ENCODE results near the gene ANKS6.
"Not testable (repeated sequence)": the region's sequence is repeated elsewhere in the genome, so short reads cannot be mapped to it uniquely, and the experiment has no call there.

ANKS6 gene

DNA sequence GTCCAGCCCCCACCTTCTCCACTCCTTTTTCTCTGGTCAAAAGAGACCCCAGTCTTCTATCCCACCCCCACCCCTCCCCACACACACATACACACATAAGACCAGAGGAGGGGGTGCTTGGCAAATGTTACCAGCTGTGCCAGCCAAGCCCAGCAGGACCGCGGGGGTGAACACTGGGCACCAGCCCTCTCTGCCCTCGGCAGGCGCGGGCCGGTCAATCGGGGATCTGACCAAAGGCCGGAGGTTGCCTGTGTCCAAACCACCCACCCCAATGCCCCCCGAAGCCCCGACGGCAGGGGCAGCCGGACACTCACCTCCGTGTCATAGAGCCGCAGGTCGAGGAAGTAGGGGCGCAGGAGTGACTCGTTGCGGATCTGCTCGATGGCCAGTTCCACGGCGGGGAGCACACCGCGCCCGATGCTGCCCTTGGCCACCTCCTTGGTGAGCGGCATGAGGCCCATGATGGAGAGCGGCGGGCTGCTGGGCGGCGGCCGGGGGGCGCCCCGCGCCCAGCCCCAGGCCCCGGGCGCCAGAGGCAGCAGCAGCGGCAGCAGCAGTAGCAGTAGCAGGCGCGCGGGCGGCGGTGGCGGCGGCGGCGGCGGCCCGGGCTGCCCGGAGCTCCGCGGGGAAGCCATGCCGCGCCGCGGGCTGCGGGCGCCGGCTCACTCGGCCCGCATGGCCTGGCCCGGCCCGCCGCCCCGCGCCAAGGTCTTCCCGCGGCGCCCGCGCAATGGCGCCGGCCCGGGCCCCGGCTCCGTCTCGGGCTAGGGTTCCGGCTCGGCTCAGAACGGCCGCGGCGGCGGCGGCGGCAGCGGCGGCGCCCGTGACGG, 88.0 kb downstream of the ANKS6 start:
- intact Hi-C loops (cut with DNase I), result no loop called here
- DNase-seq, result no peak

DNA sequence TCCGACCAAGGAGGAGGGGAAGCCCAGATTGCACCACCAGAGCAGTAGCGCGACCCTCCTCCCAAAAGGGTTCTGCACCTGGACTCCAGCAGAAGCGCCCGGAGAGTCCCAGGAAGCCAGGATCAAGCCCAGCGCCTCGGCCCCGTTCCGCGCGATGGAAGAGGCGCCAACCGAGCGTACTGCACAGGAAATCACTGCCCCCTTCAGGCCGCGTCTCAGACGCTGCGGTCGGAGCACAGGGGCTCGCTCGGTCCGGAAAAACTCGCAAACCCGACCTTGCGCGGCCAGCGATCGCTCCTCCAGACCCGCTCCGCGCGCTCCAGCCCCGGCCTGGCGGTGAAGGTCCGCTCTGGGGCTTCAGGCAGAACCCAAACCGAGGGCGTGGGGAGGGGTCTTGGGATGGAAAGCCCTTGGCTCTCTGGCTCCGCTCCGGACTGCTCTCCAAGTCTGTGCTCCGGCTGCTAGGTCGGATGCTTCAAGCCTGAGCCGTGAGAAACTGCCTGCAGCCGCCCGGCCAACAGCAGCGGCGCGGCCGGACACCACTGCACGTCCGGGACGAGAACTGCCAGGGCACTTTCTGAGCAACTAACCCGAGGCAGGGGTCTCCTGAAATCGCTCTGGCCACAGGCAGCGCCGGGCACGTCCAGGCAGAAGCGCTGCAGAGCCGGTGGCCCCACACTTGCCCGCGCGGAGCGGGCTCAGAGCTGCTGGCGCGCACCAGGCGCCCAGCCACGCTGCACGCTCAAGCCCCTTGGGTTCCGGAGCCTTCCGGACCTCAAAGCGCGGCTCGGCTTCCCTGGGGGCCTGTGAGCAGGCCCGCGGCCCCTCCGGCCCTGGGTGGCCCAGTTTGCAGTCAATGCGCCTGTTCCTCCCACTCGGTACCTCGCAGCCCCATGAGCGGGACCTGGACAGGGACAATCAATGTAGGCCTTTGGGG, 88.9 kb downstream of the ANKS6 start:
- intact Hi-C loops (cut with DNase I), result no loop called here
- DNase-seq, result peak; percentile 33 to 95 (median 74)

DNA sequence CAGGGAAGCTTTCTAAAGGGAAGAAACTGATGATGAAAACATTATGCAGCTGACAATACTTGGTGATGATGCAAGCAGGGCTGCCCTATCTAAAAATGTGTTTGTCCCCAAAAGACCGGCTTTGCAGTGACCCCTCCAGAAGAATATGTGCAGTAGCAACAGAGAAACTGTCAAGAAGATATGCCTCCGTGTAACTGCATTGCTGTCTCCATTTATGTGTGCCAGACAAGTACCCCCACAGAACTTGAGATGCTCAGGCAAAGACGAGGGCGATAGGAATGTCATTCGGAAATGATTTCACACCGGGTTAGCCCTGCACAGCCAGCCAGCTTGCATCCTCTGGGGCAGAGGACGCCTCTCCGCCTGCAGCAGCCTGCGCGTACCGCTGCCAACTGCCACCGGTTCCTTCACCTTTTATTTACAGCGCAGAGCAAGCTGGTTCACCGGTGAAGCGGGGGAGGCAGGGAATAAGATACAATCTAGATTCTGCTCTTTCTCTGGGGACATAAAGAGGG, 89.6 kb downstream of the ANKS6 start:
- intact Hi-C loops (cut with DNase I), result no loop called here
- DNase-seq, result no peak

DNA sequence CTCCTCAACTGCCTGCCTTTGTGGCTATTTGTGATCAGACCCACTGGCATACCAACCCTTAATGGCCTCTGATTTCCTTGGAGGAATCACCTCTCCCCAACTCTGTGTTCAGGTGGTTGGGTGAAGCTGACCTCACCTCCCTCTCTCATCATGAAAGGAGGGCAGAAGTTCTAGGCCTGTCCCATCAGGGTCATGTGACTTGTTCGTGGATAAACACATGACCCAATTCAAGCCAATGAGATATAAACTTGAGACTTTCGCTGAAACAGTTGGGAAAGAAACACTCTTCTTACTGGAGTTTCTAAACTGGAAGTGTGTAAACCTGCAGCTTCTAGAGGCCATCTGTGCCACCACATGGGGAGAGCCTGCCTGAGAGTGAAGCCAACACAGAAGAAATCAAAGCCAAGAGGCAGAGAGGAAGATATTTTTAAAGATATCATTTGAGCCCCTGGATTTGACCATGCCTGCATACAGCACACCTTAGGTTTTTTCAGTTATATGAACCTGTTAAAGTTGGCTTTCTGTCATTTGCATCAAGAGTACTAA, 93.4 kb downstream of the ANKS6 start:
- no peak for DNase-seq
- intact Hi-C loops (cut with DNase I), result no loop called here

DNA sequence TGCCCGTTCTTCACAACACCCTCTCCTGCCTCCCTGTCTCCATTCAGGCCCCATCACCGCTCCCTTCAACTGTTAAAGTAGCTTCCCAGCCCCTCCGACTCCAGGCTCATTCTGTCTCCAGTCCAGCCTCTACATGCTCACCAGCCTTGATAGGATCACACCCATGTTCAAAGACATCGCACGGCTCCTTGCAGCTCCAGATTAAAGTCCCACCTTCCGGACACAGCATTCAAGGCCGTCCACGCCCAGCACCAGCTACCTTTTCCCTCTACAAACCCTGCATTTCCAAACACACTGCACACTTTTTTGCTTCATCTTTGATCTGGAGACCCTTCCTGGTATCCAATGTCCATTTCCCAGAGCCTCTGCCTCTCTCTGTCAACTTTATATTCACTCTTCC, 94.0 kb downstream of the ANKS6 start:
- intact Hi-C loops (cut with DNase I), result no loop called here
- no peak for DNase-seq

DNA sequence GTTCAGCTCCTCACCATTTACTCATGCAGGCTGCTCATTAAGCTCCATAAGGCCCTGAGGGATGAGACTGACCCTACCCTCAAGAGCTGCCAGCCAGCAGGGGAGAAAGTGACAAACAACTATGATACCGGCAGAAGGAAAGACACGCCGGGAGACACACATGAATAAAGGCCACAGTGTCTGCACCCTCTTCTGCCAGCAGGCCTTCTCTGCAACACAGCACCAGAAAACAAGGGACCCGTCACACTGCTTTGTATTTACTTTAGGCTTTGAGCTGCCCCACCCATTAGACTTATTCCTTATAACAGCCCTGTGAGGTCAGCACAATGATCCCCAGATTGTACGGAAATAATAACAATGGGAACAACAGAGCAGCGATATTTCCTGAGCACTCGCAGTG, 94.8 kb downstream of the ANKS6 start:
- no peak for DNase-seq
- intact Hi-C loops (cut with DNase I), result no loop called here

DNA sequence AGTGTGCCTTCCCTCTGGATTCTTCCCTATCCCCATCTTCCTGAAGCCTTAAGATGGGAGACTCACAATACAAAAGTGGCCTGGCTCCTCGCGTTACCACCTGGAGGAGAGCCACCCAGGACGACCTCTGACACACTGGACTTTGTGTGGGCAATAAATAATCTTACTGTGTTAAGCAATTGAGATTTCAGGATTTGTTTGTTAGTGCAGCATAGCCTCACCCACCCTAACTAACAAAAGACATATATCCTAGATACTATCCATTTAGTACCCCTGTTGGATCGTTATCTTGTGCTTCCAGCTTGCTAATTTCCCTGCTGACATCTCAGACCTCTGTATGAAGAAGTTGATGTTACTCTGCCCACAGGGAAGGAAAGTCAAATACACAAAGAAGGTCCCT, 95.6 kb downstream of the ANKS6 start:
- intact Hi-C loops (cut with DNase I), result no loop called here
- no peak for DNase-seq

DNA sequence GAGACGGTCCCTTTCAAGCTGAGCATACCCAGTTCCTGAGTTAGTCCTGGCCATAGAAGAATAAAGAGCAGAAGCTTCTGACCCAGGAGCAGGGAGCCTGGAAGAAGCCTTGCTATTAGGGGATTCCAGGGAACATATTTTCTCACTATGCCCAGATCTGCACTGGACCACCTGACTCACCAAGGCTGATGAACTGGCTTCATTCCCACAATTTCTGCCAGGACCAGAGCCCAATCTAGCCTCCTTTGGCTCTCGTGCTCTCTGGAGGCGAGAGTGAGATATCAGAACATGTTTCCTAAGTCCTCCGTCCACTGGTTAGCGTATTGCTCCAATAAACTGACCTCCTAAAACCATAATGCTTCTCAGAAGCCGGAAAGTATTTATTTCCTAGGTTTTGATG, 97.5 kb downstream of the ANKS6 start:
- intact Hi-C loops (cut with DNase I), result no loop called here

DNA sequence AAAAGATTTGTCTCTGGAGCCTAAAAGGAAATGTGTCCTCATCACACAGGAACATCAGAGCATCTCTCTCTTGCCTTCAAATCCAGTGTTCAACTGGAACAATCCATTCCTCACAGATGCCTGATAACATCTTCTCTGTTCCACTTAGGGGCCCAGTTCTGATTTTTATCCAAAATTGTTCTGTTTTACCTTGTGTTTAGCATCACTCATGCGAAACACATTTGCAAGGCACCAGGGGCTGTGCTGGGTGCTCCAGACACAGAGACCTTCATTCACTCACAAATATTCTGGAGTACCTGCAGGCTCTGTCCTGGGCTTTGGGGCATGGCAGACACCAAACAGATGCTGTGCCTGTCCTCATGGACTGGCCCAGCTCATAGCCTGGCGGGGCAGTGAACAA, 101.4 kb downstream of the ANKS6 start:
- no peak for DNase-seq
- intact Hi-C loops (cut with DNase I), result no loop called here

More for the DNA sequence above, 97.5 kb downstream of the ANKS6 start:
- no peak for DNase-seq

DNA sequence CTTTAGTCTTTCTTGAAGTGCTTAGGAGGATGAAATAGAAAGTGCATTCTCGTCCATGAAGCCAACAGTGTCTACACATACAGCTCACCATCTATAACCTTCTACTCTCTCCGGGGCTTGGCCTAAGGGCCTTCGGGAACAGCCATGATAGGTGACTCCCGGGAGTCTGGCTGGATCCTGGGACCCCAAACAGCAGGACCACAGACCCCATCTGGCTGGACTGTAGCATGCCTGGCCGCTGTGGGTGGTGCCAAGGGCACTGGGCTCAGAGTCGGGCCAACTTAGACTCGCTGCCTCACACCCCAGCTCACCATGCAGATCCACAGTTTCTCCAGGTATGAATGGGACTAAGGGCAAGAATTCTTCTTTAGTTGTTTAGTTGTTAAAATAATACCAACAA, 104.0 kb downstream of the ANKS6 start:
- no peak for DNase-seq
- intact Hi-C loops (cut with DNase I), result no loop called here

DNA sequence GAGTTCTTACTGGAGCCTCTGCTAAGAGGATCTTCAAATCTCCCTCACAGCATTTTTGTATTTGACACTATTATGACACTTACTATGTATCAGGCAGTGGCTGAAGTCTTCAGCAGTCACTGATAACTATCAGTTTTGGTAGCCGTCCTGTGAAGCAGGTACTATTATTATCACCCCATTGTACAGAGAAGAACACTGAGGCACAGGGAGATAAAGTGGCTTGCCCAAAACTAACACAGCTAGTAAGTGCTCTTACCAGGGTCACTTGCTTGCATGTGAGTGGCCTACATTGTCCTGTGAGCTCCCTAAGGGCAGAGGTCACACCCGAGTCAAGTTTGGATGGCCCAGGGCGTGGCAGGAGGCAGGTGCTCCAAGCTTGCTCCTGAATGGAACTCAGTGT, 104.5 kb downstream of the ANKS6 start:
- intact Hi-C loops (cut with DNase I), result no loop called here
- DNase-seq, result no peak

DNA sequence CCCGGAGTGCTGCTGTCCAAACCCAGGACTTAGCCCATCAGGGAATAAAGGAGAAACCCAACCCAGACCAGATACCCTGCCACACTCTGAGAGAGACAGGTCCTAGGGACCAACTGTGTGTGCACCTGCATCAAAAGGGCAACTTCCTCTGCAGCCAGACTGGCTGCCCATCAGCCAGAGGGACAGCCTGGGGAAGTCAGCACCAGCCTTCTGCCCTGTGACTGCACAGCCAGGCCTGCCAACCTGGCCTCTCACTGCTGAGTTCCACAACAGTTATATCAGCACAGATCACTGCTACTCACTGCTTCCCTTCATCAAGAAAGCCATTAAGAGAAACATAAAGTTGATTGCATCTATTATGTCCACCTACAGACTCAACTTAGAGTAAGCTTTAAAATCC, 105.7 kb downstream of the ANKS6 start:
- intact Hi-C loops (cut with DNase I), result no loop called here
- DNase-seq, result no peak

DNA sequence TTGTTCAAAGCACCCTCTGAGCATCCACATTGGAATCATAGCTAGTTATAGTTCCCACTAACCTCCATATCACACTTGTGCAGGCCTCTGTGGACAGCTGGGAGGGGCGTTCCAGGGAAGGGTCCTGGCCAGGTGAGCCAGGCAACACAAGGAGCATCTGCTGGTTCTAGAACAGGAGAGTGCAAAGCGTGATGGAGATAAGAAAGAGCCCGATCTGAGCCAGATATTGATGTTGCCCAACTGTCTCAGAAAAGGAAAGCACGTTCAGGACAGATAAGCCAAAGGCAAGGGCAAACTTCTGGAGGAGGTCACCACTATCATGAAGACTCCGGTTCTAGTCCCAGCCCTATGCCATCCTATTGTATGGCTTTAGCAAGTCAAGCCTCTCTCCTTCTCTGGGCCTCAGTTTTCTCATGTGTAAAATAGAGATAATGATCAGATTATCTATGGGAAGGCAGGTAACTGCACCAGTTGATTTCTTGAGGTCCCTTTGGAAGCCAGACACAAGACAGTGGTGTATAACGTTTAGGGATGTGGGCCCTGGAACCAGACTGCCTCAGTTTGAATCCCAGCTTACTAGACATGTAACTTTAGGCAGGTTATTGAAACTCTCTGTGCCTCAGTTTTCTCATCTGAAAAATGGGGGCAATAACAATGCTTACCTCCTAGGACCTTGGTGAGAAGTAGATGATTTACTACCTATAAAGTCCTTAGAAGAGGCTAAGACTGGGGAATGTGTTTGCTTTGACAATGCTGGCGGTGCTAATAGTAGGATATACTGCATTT, 107.5 kb downstream of the ANKS6 start:
- DNase-seq, result no peak
- intact Hi-C loops (cut with DNase I), result no loop called here

DNA sequence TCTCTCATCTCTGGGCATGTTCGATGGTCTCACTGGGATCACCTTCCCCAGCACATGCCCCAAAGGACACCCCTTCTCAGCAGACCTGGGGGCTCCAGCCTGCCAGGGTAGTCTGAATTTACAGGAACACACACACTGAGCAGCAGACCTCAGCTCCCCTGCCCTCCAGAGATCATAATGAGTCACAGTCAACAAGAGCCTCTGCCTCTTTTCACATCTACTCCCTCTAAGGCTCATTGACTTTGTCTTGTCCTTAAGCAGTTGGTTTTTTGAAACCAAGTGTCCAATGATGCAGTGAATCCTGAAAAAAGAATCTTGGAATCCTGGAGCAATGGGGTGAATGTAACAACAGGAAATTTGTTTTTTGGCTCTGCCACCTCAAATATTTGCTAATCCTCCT, 108.4 kb downstream of the ANKS6 start:
- intact Hi-C loops (cut with DNase I), result no loop called here
- DNase-seq, result no peak

DNA sequence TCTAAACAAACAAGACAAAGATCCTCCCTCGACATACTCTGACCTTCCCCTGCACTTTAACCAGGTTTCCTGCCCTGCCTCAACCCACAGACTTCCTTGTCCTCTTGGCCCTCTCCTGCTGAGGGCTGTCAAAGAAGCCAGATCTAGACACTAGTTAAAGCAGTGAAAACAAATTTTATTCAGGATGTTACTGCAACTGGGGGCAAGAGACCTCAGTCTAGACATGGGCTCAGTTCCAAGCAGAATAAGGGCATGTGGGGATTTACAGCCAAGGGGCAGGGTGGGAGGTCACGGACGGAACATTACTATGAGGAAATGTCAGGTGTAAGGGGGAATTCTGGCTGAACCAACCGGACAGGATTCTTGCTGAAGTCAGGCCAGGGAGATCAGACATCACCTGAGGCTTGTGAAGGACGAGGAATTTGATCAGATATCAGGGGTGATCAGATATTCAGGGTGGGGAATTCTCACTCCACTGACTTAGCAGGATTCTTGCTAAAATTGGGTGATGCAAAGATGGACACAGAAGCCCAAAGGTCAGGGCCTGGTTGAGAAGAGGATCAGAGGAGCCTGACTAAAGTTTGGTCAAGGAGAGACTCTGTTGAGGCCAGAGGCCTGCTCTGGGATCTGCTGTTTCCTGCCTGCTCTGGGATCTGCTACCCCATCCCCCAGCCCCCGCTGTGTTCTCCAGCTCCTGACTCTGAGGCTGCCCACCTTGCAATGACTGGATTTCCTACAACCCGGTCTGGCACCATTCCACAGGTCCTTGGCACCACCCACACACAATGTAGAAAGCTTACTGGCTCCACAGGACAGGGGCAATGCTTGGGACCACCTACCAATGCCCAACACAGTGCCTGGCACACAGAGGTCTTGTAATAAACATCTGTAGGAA, 109.1 kb downstream of the ANKS6 start:
- DNase-seq, result no peak
- intact Hi-C loops (cut with DNase I), result no loop called here

DNA sequence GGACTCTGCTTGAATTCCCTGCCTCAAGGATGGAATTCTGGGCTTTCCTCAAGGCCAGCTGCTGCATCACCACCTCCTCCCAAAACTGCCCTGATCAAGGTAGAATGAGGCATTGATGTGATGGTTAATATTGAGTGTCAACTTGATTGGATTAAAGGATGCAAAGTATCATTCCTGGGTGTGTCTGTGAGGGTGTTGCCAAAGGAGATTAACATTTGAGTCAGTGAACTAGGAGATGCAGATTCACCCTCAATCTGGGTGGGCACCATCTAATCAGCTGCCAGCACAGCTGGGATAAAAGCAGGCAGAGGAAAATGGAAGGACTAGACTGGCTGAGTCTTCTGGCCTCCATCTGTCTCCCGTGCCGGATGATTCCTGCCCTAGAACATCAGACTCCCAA, 111.5 kb downstream of the ANKS6 start:
- intact Hi-C loops (cut with DNase I); DNase-seq: not testable (repeated sequence)
